Trophoblast cell (in vitro differentiated cells and primary cell): ENCODE measurements around the gene ZSCAN4.

ENCODE experiments used
- DNase-seq, 2 donors: peaks; one replicate each; pipeline ENCODE4 v3.0.0-alpha.2; 2016
- H2AFZ ChIP-seq: 2 replicates; pipeline ENCODE4 v1.6.1; 2013; ENCODE audit warnings: low read length, moderate library complexity, mild to moderate bottlenecking; ENCODE audit not compliant: insufficient read depth, poor library complexity
- H2AK5ac ChIP-seq: 2 replicates; pipeline ENCODE4 v1.6.1; 2013; ENCODE audit warnings: mild to moderate bottlenecking, low read length
- H2BK120ac ChIP-seq: 2 replicates; pipeline ENCODE4 v1.6.1; 2013; ENCODE audit warnings: low read length, mild to moderate bottlenecking, moderate library complexity; ENCODE audit not compliant: insufficient read depth, poor library complexity
- H2BK12ac ChIP-seq: 2 replicates; pipeline ENCODE4 v1.6.1; 2013; ENCODE audit warnings: mild to moderate bottlenecking, low read length, moderate library complexity
- H2BK5ac ChIP-seq: 2 replicates; pipeline ENCODE4 v1.6.1; 2013; ENCODE audit warnings: low read length, low read depth, moderate library complexity, mild to moderate bottlenecking; ENCODE audit not compliant: poor library complexity
- H3K14ac ChIP-seq: 2 replicates; pipeline ENCODE4 v1.6.1; 2013; ENCODE audit warnings: mild to moderate bottlenecking, low read length
- H3K18ac ChIP-seq: 2 replicates; pipeline ENCODE4 v1.6.1; 2013; ENCODE audit warnings: mild to moderate bottlenecking, low read length
- H3K23ac ChIP-seq: 2 replicates; pipeline ENCODE4 v1.6.1; 2013; ENCODE audit warnings: low read length
- H3K27ac ChIP-seq: 2 replicates; pipeline ENCODE4 v1.5.1; 2013; ENCODE audit warnings: low read depth, mild to moderate bottlenecking, inconsistent platforms, low read length, moderate library complexity
- H3K27me3 ChIP-seq: 2 replicates; pipeline ENCODE4 v1.6.1; 2013; ENCODE audit warnings: inconsistent platforms, mild to moderate bottlenecking, low read length, moderate library complexity; ENCODE audit not compliant: insufficient read depth
- H3K36me3 ChIP-seq, 2 experiments: 1 replicate in 1 of 2; 2 replicates in 1 of 2; pipeline ENCODE4 v1.6.1; 2013; ENCODE audit warnings: low read length in 2 of 2, mild to moderate bottlenecking in 2 of 2, moderate library complexity in 1 of 2; ENCODE audit not compliant: insufficient read depth in 2 of 2, control insufficient read depth in 1 of 2
- H3K4ac ChIP-seq: 2 replicates; pipeline ENCODE4 v1.6.1; 2013; ENCODE audit warnings: low read depth, mild to moderate bottlenecking, low read length, moderate library complexity
- H3K4me1 ChIP-seq, 2 experiments: 1 replicate in 1 of 2; 2 replicates in 1 of 2; pipeline ENCODE4 v1.6.1; 2013; ENCODE audit warnings: low read length in 2 of 2, mild to moderate bottlenecking in 2 of 2, moderate library complexity in 1 of 2; ENCODE audit not compliant: insufficient read depth in 2 of 2, control insufficient read depth in 1 of 2
- H3K4me2 ChIP-seq: 2 replicates; pipeline ENCODE4 v1.6.1; 2013; ENCODE audit warnings: inconsistent platforms, mild to moderate bottlenecking, low read length, moderate library complexity
- H3K4me3 ChIP-seq: 2 replicates; pipeline ENCODE4 v1.5.1; 2013; ENCODE audit warnings: mild to moderate bottlenecking, low read depth, low read length, inconsistent platforms
- H3K79me1 ChIP-seq: one replicate; pipeline ENCODE4 v1.6.1; 2013; ENCODE audit warnings: low read length
- H3K79me2 ChIP-seq: 2 replicates; pipeline ENCODE4 v1.6.1; 2013; ENCODE audit warnings: low read length, mild to moderate bottlenecking; ENCODE audit not compliant: control insufficient read depth, insufficient read depth, poor library complexity
- H3K9ac ChIP-seq: 2 replicates; pipeline ENCODE4 v1.6.1; 2013; ENCODE audit warnings: mild to moderate bottlenecking, low read length
- H3K9me3 ChIP-seq: 2 replicates; pipeline ENCODE4 v1.6.1; 2013; ENCODE audit warnings: low read depth, mild to moderate bottlenecking, control low read depth, inconsistent platforms, low read length; ENCODE audit not compliant: insufficient read depth
- H4K12ac ChIP-seq: 2 replicates; pipeline ENCODE4 v1.6.1; 2013; ENCODE audit warnings: low read depth, mild to moderate bottlenecking, low read length, moderate library complexity
- H4K8ac ChIP-seq: 2 replicates; pipeline ENCODE4 v1.6.1; 2013; ENCODE audit warnings: low read depth, mild to moderate bottlenecking, low read length, moderate library complexity
- H4K91ac ChIP-seq: one replicate; pipeline ENCODE4 v1.6.1; 2013; ENCODE audit warnings: low read depth, mild to moderate bottlenecking, low read length, moderate library complexity
- WGBS: extraction: QIAGEN DNeasy Blood & Tissue Kit; methylation state at CpG from one replicate; pipeline ENCODE4 v1.1.7; 2013; ENCODE audit warnings: missing lambda C conversion rate; ENCODE audit not compliant: insufficient read length, insufficient coverage; ENCODE audit errors: extremely low coverage; 5-methylcytosine and 5-hydroxymethylcytosine counted together

Gene ZSCAN4

GRCh38 chr19:57709616-57710015 lies 40.9 kb downstream of the ZSCAN4 start:
- H3K9ac ChIP-seq: no peak overlapping the region
- no peak overlapping the region for H2BK120ac ChIP-seq
- no peak for DNase-seq
- H3K4me1 ChIP-seq: peaks cover 9% of the 10 kb centered on the region in 2 experiments
- H4K91ac ChIP-seq: no peak overlapping the region
- no peak overlapping the region for H2AFZ ChIP-seq
- H3K4me2 ChIP-seq: peak overlapping the region; percentile 73
- no peak overlapping the region for H3K18ac ChIP-seq
- H3K4me3 ChIP-seq: no peak overlapping the region
- H3K36me3 ChIP-seq: peaks cover 3 to 12% of the 10 kb centered on the region in 2 experiments
- peak overlapping the region; percentile 52 for H4K8ac ChIP-seq
- H3K4ac ChIP-seq: no peak overlapping the region
- H3K79me2 ChIP-seq: peaks cover 10% of the 10 kb centered on the region
- H3K14ac ChIP-seq: no peak overlapping the region
- H2AK5ac ChIP-seq: no peak overlapping the region
- peaks cover 5% of the 10 kb centered on the region for H3K79me1 ChIP-seq
- H3K9me3 ChIP-seq: no peaks in the 10 kb centered on the region
- H3K23ac ChIP-seq: no peak overlapping the region
- H2BK12ac ChIP-seq: no peak overlapping the region
- WGBS: no CpG with 5 or more reads among the region's 15 CpGs
- H3K27me3 ChIP-seq: no peaks in the 10 kb centered on the region
- no peak overlapping the region for H2BK5ac ChIP-seq
- H3K27ac ChIP-seq: no peak overlapping the region
- peak overlapping the region; percentile 37 for H4K12ac ChIP-seq

GRCh38 chr19:57712222-57712621 lies 43.5 kb downstream of the ZSCAN4 start:
- Histone ChIP-seq H4K12ac (no peak overlapping the region), H3K79me1 (peaks cover 5% of the 10 kb centered on the region), H3K4me2 (no peak overlapping the region), H4K8ac (no peak overlapping the region), H2BK12ac (no peak overlapping the region), H3K27ac (no peak overlapping the region), H3K36me3 (no peaks in the 10 kb centered on the region), H3K4me3 (no peak overlapping the region), H3K79me2 (peaks cover 10% of the 10 kb centered on the region), H3K18ac (no peak overlapping the region), H3K14ac (no peak overlapping the region), H3K9me3 (no peaks in the 10 kb centered on the region), H3K4me1 (peaks cover 9% of the 10 kb centered on the region in 2 experiments), H3K4ac (no peak overlapping the region), H3K27me3 (no peaks in the 10 kb centered on the region), H4K91ac (no peak overlapping the region), H3K23ac (no peak overlapping the region), H2AFZ (no peak overlapping the region), H2AK5ac (no peak overlapping the region), H2BK120ac (no peak overlapping the region), H3K9ac (no peak overlapping the region), H2BK5ac (no peak overlapping the region)
- WGBS: no CpG with 5 or more reads among the region's 1 CpG
- no peak for DNase-seq

- H2BK120ac ChIP-seq: no peak overlapping the region
- no peak for DNase-seq
- H3K4me2 ChIP-seq: no peak overlapping the region
- H3K4me3 ChIP-seq: no peak overlapping the region
- H2AFZ ChIP-seq: no peak overlapping the region
- no peaks in the 10 kb centered on the region for H3K79me1 ChIP-seq
- no peak overlapping the region for H2AK5ac ChIP-seq
- no peak overlapping the region for H3K14ac ChIP-seq
- H3K9me3 ChIP-seq: peaks cover 5% of the 10 kb centered on the region
- no peak overlapping the region for H3K9ac ChIP-seq
- no peak overlapping the region for H4K12ac ChIP-seq
- no peak overlapping the region for H3K4ac ChIP-seq
- H2BK12ac ChIP-seq: no peak overlapping the region
- no peak overlapping the region for H3K27ac ChIP-seq
- no peaks in the 10 kb centered on the region for H3K4me1 ChIP-seq
- H3K36me3 ChIP-seq: peaks cover 19 to 29% of the 10 kb centered on the region in 2 experiments
- no peaks in the 10 kb centered on the region for H3K79me2 ChIP-seq
- H3K27me3 ChIP-seq: no peaks in the 10 kb centered on the region
- H3K18ac ChIP-seq: no peak overlapping the region
- no peak overlapping the region for H3K23ac ChIP-seq
- no peak overlapping the region for H4K8ac ChIP-seq
- no peak overlapping the region for H2BK5ac ChIP-seq
- no peak overlapping the region for H4K91ac ChIP-seq
Measured at GRCh38 chr19:57719424-57719823, 50.7 kb downstream of the ZSCAN4 start.

GRCh38 chr19:57719901-57720519 lies 51.3 kb downstream of the ZSCAN4 start:
- H3K79me2 ChIP-seq: no peaks in the 10 kb centered on the region
- no peaks in the 10 kb centered on the region for H3K27me3 ChIP-seq
- no peak overlapping the region for H3K14ac ChIP-seq
- DNase-seq: no peak
- no peak overlapping the region for H4K8ac ChIP-seq
- H3K36me3 ChIP-seq: peaks cover 19 to 29% of the 10 kb centered on the region in 2 experiments
- H3K79me1 ChIP-seq: no peaks in the 10 kb centered on the region
- H3K4me2 ChIP-seq: no peak overlapping the region
- H2BK5ac ChIP-seq: no peak overlapping the region
- no peak overlapping the region for H3K23ac ChIP-seq
- H3K27ac ChIP-seq: no peak overlapping the region
- no peak overlapping the region for H2BK12ac ChIP-seq
- H4K91ac ChIP-seq: no peak overlapping the region
- no peak overlapping the region for H3K4ac ChIP-seq
- H2AK5ac ChIP-seq: no peak overlapping the region
- no peak overlapping the region for H3K4me3 ChIP-seq
- H3K18ac ChIP-seq: no peak overlapping the region
- WGBS: no CpG with 5 or more reads among the region's 4 CpGs
- no peaks in the 10 kb centered on the region for H3K4me1 ChIP-seq
- H3K9me3 ChIP-seq: peaks cover 5% of the 10 kb centered on the region
- no peak overlapping the region for H4K12ac ChIP-seq
- H2AFZ ChIP-seq: no peak overlapping the region
- H3K9ac ChIP-seq: no peak overlapping the region
- H2BK120ac ChIP-seq: no peak overlapping the region
